Gastroesophageal sphincter (tissue), 3 donors: Measurements from ENCODE around the gene PTPN5.

Experiments
- POLR2A ChIP-seq, 2 donors: fragments of 450-650 bp; IDR thresholded peaks; one replicate each; pipeline ENCODE4 v1.6.1; 2017; ENCODE audit warnings: antibody characterized with exemption in 2 of 2, mild to moderate bottlenecking in 2 of 2, moderate library complexity in 1 of 2
- POLR2AphosphoS5 ChIP-seq: sonication (generic); formaldehyde crosslinking; IDR thresholded peaks from one replicate; pipeline ENCODE4 v1.6.1; 2017; ENCODE audit warnings: antibody characterized with exemption
- TF ChIP-seq, protein P1 (sequence below), 4 experiments: fragments of 200-600 bp in 2 of 4; fragments of 450-650 bp in 2 of 4; sonication (generic) in 1 of 4; IDR thresholded peaks; one replicate each; pipeline ENCODE4 v1.5.1; 2017 to 2019; ENCODE audit warnings: antibody characterized with exemption in 4 of 4, mild to moderate bottlenecking in 2 of 4, moderate library complexity in 2 of 4

DNA sequence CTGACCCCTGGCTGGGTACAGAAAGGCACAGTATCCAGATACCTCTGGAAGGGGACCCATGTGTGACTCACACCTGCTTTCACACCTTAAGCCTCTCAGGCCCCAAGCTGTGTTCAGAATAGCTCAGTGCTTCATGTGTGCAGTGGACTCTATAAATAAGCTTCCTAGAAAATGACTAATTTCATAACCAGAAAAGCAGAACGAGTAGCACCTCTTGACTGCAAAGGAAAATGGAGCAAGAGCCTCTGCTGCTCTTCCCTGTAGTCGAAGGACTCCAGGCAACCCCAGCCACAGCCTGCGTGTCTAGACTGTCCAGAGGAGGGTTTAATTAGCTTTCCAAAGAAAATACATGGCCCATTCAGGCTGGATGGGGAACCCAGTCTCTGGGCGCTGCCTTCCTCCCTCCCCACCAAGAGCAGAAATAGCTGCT is 23.1 kb downstream of the PTPN5 start:
- TF ChIP-seq POLR2A (IDR thresholded peaks at IDR 0.05), result no peak
- TF ChIP-seq, protein P1, sequence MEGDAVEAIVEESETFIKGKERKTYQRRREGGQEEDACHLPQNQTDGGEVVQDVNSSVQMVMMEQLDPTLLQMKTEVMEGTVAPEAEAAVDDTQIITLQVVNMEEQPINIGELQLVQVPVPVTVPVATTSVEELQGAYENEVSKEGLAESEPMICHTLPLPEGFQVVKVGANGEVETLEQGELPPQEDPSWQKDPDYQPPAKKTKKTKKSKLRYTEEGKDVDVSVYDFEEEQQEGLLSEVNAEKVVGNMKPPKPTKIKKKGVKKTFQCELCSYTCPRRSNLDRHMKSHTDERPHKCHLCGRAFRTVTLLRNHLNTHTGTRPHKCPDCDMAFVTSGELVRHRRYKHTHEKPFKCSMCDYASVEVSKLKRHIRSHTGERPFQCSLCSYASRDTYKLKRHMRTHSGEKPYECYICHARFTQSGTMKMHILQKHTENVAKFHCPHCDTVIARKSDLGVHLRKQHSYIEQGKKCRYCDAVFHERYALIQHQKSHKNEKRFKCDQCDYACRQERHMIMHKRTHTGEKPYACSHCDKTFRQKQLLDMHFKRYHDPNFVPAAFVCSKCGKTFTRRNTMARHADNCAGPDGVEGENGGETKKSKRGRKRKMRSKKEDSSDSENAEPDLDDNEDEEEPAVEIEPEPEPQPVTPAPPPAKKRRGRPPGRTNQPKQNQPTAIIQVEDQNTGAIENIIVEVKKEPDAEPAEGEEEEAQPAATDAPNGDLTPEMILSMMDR (IDR thresholded peaks at IDR 0.05), result no peak
- TF ChIP-seq POLR2AphosphoS5, result no peak
